Naive B cell (primary cell): Measurements from ENCODE around the gene GLIPR2. TPM values are rescaled to one million over a fixed set of nuclear protein-coding genes. Genes with fewer than 3 reads are reported as not detected.

ENCODE experiments used
- ATAC-seq, 2 donors: fragments of 150-1000 bp; cut with Tn5 transposase; 2 replicates each; pipeline ENCODE4 v1.10.0; 2021; ENCODE audit warnings: low read depth in 2 of 2, mild to moderate bottlenecking in 2 of 2, moderate library complexity in 2 of 2
- DNase-seq: peaks from one replicate; pipeline ENCODE4 v3.0.0; 2022
- H3K27ac Mint-ChIP-seq, 6 donors: one replicate each; pipeline ENCODE4 v1.8.0; 2020 to 2022; ENCODE audit warnings: mild to moderate bottlenecking in 6 of 6, mixed read lengths in 6 of 6, moderate library complexity in 5 of 6, inconsistent platforms in 2 of 6
- H3K27me3 Mint-ChIP-seq, 3 donors: one replicate each; pipeline ENCODE4 v1.8.0; 2021 to 2022; ENCODE audit warnings: mixed read lengths in 3 of 3, mild to moderate bottlenecking in 1 of 3
- H3K36me3 Mint-ChIP-seq, 2 donors: one replicate each; pipeline ENCODE4 v1.8.0; 2020 to 2022; ENCODE audit warnings: mixed read lengths in 2 of 2, inconsistent platforms in 1 of 2, mild to moderate bottlenecking in 1 of 2
- H3K4me1 Mint-ChIP-seq, 3 donors: one replicate each; pipeline ENCODE4 v1.8.0; 2020 to 2022; ENCODE audit warnings: mixed read lengths in 3 of 3, inconsistent platforms in 1 of 3, mild to moderate bottlenecking in 1 of 3, moderate library complexity in 1 of 3
- H3K4me3 Mint-ChIP-seq, 8 donors: one replicate each; pipeline ENCODE4 v1.8.0; 2020 to 2022; ENCODE audit warnings: mild to moderate bottlenecking in 8 of 8, mixed read lengths in 8 of 8, moderate library complexity in 8 of 8, inconsistent platforms in 2 of 8
- H3K9me3 Mint-ChIP-seq, 7 donors: one replicate each; pipeline ENCODE4 v1.8.0; 2020 to 2022; ENCODE audit warnings: mixed read lengths in 7 of 7, mild to moderate bottlenecking in 5 of 7, inconsistent platforms in 2 of 7, moderate library complexity in 1 of 7
- polyA plus RNA-seq, 6 donors: library from polyadenylated mRNA; unstranded; fragments of 300-500 nt; fragmentation: Illumina TruSeq; gene quantifications; one replicate each; pipeline ENCODE4 v1.2.3, GENCODE V29; 2021; ENCODE audit warnings: low read depth in 6 of 6

Gene GLIPR2
- polyA plus RNA-seq, 6 donors from 2014 or later = 32.7 to 49.7 (median 48.2) TPM

- no peak for DNase-seq
- H3K4me1 Mint-ChIP-seq = peaks cover 75 to 94% (median 92%) of the 10 kb centered on the region in 3 donors
- no peaks in the 10 kb centered on the region for H3K27me3 Mint-ChIP-seq
- ATAC-seq = no peak
- H3K36me3 Mint-ChIP-seq = peaks cover 10 to 19% of the 10 kb centered on the region in 2 donors
- H3K27ac Mint-ChIP-seq = peak overlapping the region in 4 of 6 donors; percentile 72 to 97 (median 94)
- H3K9me3 Mint-ChIP-seq = peaks cover 3 to 10% (median 8%) of the 10 kb centered on the region in 7 donors
- peak overlapping the region in 7 of 8 donors; percentile 5 to 96 (median 64) for H3K4me3 Mint-ChIP-seq
Observed at GRCh38 chr9:36141288-36141687, 4.8 kb downstream of the GLIPR2 start.

- ATAC-seq (no peak), DNase-seq (no peak)
- peak overlapping the region; percentile 82 to 100 (median 98) for H3K27ac Mint-ChIP-seq
- no peaks in the 10 kb centered on the region for H3K27me3 Mint-ChIP-seq
- peaks cover 77 to 96% (median 94%) of the 10 kb centered on the region in 3 donors for H3K4me1 Mint-ChIP-seq
- peaks cover 5 to 11% (median 9%) of the 10 kb centered on the region in 7 donors for H3K9me3 Mint-ChIP-seq
- H3K4me3 Mint-ChIP-seq = peak overlapping the region; percentile 48 to 99 (median 91)
- H3K36me3 Mint-ChIP-seq = peaks cover 12 to 23% of the 10 kb centered on the region in 2 donors
Observed at GRCh38 chr9:36141761-36142160, 5.2 kb downstream of the GLIPR2 start.

GRCh38 chr9:36142510-36143244 is 6.1 kb downstream of the GLIPR2 start:
- Mint-ChIP-seq H3K27ac (peak overlapping the region; percentile 91 to 100 (median 98)), H3K27me3 (no peaks in the 10 kb centered on the region), H3K4me1 (peaks cover 77 to 97% (median 92%) of the 10 kb centered on the region in 3 donors), H3K4me3 (peak overlapping the region; percentile 91 to 99 (median 98)), H3K36me3 (peaks cover 12 to 29% of the 10 kb centered on the region in 2 donors), H3K9me3 (peaks cover 5 to 11% (median 9%) of the 10 kb centered on the region in 7 donors)
- ATAC-seq (peak; percentile 39 to 48), DNase-seq (peak; percentile 43)

GRCh38 chr9:36143245-36143641 is 6.7 kb downstream of the GLIPR2 start:
- H3K27ac Mint-ChIP-seq = peak overlapping the region; percentile 97 to 100 (median 99)
- no peaks in the 10 kb centered on the region for H3K27me3 Mint-ChIP-seq
- H3K36me3 Mint-ChIP-seq = peaks cover 12 to 29% of the 10 kb centered on the region in 2 donors
- ATAC-seq = no peak
- DNase-seq = no peak
- H3K9me3 Mint-ChIP-seq = peaks cover 5 to 11% (median 9%) of the 10 kb centered on the region in 7 donors
- H3K4me3 Mint-ChIP-seq = peak overlapping the region; percentile 91 to 99 (median 98)
- H3K4me1 Mint-ChIP-seq = peaks cover 77 to 92% (median 87%) of the 10 kb centered on the region in 3 donors

- Mint-ChIP-seq H3K4me1 (peaks cover 64 to 80% (median 73%) of the 10 kb centered on the region in 3 donors), H3K4me3 (peak overlapping the region; percentile 91 to 99 (median 98)), H3K9me3 (peaks cover 5 to 11% (median 9%) of the 10 kb centered on the region in 7 donors), H3K36me3 (peaks cover 12 to 29% of the 10 kb centered on the region in 2 donors), H3K27me3 (no peaks in the 10 kb centered on the region), H3K27ac (peak overlapping the region; percentile 97 to 100 (median 99))
- ATAC-seq (peak; percentile 70 to 80), DNase-seq (peak; percentile 61)
Observed at GRCh38 chr9:36144309-36145232, 8.0 kb downstream of the GLIPR2 start.

- Mint-ChIP-seq H3K4me3 (peak overlapping the region; percentile 71 to 99 (median 98)), H3K4me1 (peaks cover 63 to 79% (median 71%) of the 10 kb centered on the region in 3 donors), H3K36me3 (peaks cover 12 to 29% of the 10 kb centered on the region in 2 donors), H3K27me3 (no peaks in the 10 kb centered on the region), H3K9me3 (peaks cover 5 to 11% (median 9%) of the 10 kb centered on the region in 7 donors), H3K27ac (peak overlapping the region in 4 of 6 donors; percentile 90 to 99 (median 98))
- DNase-seq = no peak
- no peak for ATAC-seq
Observed at GRCh38 chr9:36145970-36146369, 9.4 kb downstream of the GLIPR2 start.

GRCh38 chr9:36146651-36147050 is 10.1 kb downstream of the GLIPR2 start:
- Mint-ChIP-seq H3K27ac (peak overlapping the region in 3 of 6 donors; percentile 89 to 97 (median 90)), H3K36me3 (peaks cover 12 to 29% of the 10 kb centered on the region in 2 donors), H3K9me3 (peaks cover 5 to 11% (median 9%) of the 10 kb centered on the region in 7 donors), H3K4me1 (peaks cover 69 to 79% (median 72%) of the 10 kb centered on the region in 3 donors), H3K4me3 (peak overlapping the region in 3 of 8 donors; percentile 71 to 97 (median 91)), H3K27me3 (no peaks in the 10 kb centered on the region)
- no peak for ATAC-seq
- DNase-seq = no peak

GRCh38 chr9:36147441-36148175 is 11.1 kb downstream of the GLIPR2 start:
- Mint-ChIP-seq H3K4me3 (peak overlapping the region in 4 of 8 donors; percentile 29 to 70 (median 54)), H3K4me1 (peaks cover 66 to 79% (median 70%) of the 10 kb centered on the region in 3 donors), H3K27ac (peak overlapping the region in 3 of 6 donors; percentile 57 to 97 (median 91)), H3K9me3 (peaks cover 5 to 11% (median 9%) of the 10 kb centered on the region in 7 donors), H3K27me3 (no peaks in the 10 kb centered on the region), H3K36me3 (peaks cover 12 to 29% of the 10 kb centered on the region in 2 donors)
- DNase-seq (no peak), ATAC-seq (no peak)

- Mint-ChIP-seq H3K27ac (no peak overlapping the region), H3K36me3 (peaks cover 12 to 29% of the 10 kb centered on the region in 2 donors), H3K4me3 (no peak overlapping the region), H3K4me1 (peaks cover 63 to 78% (median 68%) of the 10 kb centered on the region in 3 donors), H3K9me3 (peaks cover 5 to 11% (median 9%) of the 10 kb centered on the region in 7 donors), H3K27me3 (no peaks in the 10 kb centered on the region)
- no peak for DNase-seq
- ATAC-seq = no peak
Observed at GRCh38 chr9:36148311-36149051, 11.9 kb downstream of the GLIPR2 start.

GRCh38 chr9:36149197-36149596 is 12.7 kb downstream of the GLIPR2 start:
- H3K4me1 Mint-ChIP-seq = peaks cover 60 to 77% (median 68%) of the 10 kb centered on the region in 3 donors
- H3K27ac Mint-ChIP-seq = peak overlapping the region in 2 of 6 donors; percentile 26 to 81

GRCh38 chr9:36150574-36151315 is 14.2 kb downstream of the GLIPR2 start:
- peaks cover 52 to 71% (median 59%) of the 10 kb centered on the region in 3 donors for H3K4me1 Mint-ChIP-seq
- peak overlapping the region; percentile 98 to 100 (median 99) for H3K27ac Mint-ChIP-seq
- no peaks in the 10 kb centered on the region for H3K27me3 Mint-ChIP-seq
- ATAC-seq (no peak), DNase-seq (no peak)
- peaks cover 7 to 16% of the 10 kb centered on the region in 2 donors for H3K36me3 Mint-ChIP-seq
- peak overlapping the region; percentile 64 to 94 (median 88) for H3K4me3 Mint-ChIP-seq
- peaks cover 0 to 6% (median 6%) of the 10 kb centered on the region in 7 donors for H3K9me3 Mint-ChIP-seq

More at GRCh38 chr9:36149197-36149596, 12.7 kb downstream of the GLIPR2 start:
- DNase-seq = no peak
- no peak for ATAC-seq
- Mint-ChIP-seq H3K36me3 (peaks cover 12 to 28% of the 10 kb centered on the region in 2 donors), H3K27me3 (no peaks in the 10 kb centered on the region), H3K4me3 (no peak overlapping the region), H3K9me3 (peaks cover 5 to 11% (median 9%) of the 10 kb centered on the region in 7 donors)
